GM12891 (cell line): ENCODE measurements around the gene MILR1.

Experiments used
- PAX5 ChIP-seq: IDR thresholded peaks from 2 replicates; pipeline ENCODE4 v1.6.1; 2011; ENCODE audit warnings: low read length, moderate library complexity, mild to moderate bottlenecking; ENCODE audit not compliant: insufficient read depth, severe bottlenecking
- POLR2A ChIP-seq: IDR thresholded peaks from 2 replicates; pipeline ENCODE4 v1.6.1; 2011; ENCODE audit warnings: low read depth, low read length, control low read depth
- POLR2AphosphoS5 ChIP-seq: IDR thresholded peaks from 2 replicates; pipeline ENCODE4 v1.6.1; 2011; ENCODE audit warnings: low read depth, low read length, control low read depth
- POU2F2 ChIP-seq: IDR thresholded peaks from 2 replicates; pipeline ENCODE4 v1.6.1; 2011; ENCODE audit warnings: low read depth, mild to moderate bottlenecking, control low read depth, low read length, moderate library complexity
- SPI1 ChIP-seq: IDR thresholded peaks from 2 replicates; pipeline ENCODE4 v1.6.1; 2011; ENCODE audit warnings: low read depth, low read length, control low read depth
- TAF1 ChIP-seq: IDR thresholded peaks from 2 replicates; pipeline ENCODE4 v1.6.1; 2011; ENCODE audit warnings: low read depth, low read length, control low read depth

- TF ChIP-seq POLR2A (no peak), POLR2AphosphoS5 (no peak), SPI1 (no peak), TAF1 (no peak), PAX5 (no peak), POU2F2 (no peak)
These were observed 35.5 kb downstream of the MILR1 start for GRCh38 chr17:64484380-64484779.
